ENCODE results near the gene PATL2. TPM values are rescaled to one million over a fixed set of nuclear protein-coding genes. Genes with fewer than 3 reads are reported as not detected.

The PATL2 gene
- total RNA-seq, 1 experiment from 2014 or later: 1.2 TPM

DNA sequence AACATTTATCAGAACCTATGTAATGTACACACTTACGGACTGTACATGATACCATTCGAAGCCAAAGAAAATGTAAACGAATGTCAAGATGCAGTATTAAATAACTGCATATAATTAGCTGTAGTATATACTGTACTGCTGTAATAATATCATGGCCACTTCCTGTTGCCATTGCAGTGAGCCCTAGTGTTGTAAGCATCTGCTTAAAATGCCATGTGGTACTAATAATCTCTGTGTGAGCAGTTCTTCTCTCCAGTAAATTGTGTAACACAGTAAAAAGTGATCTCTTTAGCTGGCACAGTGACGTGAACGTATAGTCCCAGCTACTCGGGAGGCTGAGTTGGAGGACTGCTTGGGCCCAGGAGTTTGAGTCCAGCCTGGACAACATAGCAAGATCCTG, 56.3 kb downstream of the PATL2 start:
- no peaks in the 10 kb centered on the region for H3K27me3 ChIP-seq (replicated peaks; ENCODE audit: insufficient read depth, low read depth, low read length, poor library complexity)
- no peak overlapping the region for H3K27ac ChIP-seq (ENCODE audit: low read depth, low read length, poor library complexity, severe bottlenecking)
- peak; percentile 44 for DNase-seq (ENCODE audit: low spot score)
- no peak for TF ChIP-seq EZH2 (IDR thresholded peaks at IDR 0.05; ENCODE audit: borderline replicate concordance, low read depth, low read length, poor library complexity, severe bottlenecking)
- TF ChIP-seq, protein P1, sequence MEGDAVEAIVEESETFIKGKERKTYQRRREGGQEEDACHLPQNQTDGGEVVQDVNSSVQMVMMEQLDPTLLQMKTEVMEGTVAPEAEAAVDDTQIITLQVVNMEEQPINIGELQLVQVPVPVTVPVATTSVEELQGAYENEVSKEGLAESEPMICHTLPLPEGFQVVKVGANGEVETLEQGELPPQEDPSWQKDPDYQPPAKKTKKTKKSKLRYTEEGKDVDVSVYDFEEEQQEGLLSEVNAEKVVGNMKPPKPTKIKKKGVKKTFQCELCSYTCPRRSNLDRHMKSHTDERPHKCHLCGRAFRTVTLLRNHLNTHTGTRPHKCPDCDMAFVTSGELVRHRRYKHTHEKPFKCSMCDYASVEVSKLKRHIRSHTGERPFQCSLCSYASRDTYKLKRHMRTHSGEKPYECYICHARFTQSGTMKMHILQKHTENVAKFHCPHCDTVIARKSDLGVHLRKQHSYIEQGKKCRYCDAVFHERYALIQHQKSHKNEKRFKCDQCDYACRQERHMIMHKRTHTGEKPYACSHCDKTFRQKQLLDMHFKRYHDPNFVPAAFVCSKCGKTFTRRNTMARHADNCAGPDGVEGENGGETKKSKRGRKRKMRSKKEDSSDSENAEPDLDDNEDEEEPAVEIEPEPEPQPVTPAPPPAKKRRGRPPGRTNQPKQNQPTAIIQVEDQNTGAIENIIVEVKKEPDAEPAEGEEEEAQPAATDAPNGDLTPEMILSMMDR (conservative IDR thresholded peaks at IDR 0.05; ENCODE audit: low read depth, low read length): no peak
- H3K4me3 ChIP-seq (ENCODE audit: low read depth, low read length, poor library complexity, severe bottlenecking): no peak overlapping the region
- ChIA-PET CTCF (no interaction called here), POLR2A (ENCODE audit: low non-redundant PET) (interaction anchor here (0.7 kb wide), 1 partner anchor 138 kb away, joined by 5 read pairs; no protein-coding TSS in a partner anchor)
- intact Hi-C loops (cut with micrococcal nuclease; ENCODE audit: unreplicated experiment): no loop called here
- BruUV-seq (replicated peaks): no TSS peak
- peaks cover 8% of the 10 kb centered on the region for H3K4me1 ChIP-seq (ENCODE audit: insufficient read depth, low read length, poor library complexity, severe bottlenecking)
- H3K9me3 ChIP-seq (ENCODE audit: low read depth, low read length, poor library complexity, severe bottlenecking): no peaks in the 10 kb centered on the region
- H3K36me3 ChIP-seq (ENCODE audit: insufficient read depth, low read length, poor library complexity, severe bottlenecking): peaks cover 72% of the 10 kb centered on the region

DNA sequence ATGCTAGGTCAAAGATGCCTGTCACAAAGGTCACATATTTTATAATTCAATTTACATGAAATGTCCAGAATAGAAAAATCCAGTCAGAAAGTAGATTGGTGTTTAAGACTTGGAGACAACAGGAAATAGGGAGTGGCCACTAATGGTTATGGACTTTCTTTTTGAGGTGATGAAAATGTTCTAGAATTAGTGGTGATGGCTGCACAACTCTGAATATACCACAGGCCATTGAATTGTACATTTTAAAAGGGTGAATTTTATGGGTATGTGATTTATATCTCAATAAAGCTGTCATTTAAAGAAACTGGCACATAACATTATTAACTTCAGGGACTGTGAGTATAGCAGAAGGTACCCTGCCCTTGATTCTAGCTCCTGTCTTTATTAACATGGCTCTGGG, 63.5 kb downstream of the PATL2 start:
- Histone ChIP-seq H3K9me3 (ENCODE audit: low read depth, low read length, poor library complexity, severe bottlenecking) (peaks cover 5% of the 10 kb centered on the region), H3K27me3 (replicated peaks; ENCODE audit: insufficient read depth, low read depth, low read length, poor library complexity) (no peaks in the 10 kb centered on the region), H3K4me1 (ENCODE audit: insufficient read depth, low read length, poor library complexity, severe bottlenecking) (no peaks in the 10 kb centered on the region), H3K4me3 (ENCODE audit: low read depth, low read length, poor library complexity, severe bottlenecking) (no peak overlapping the region), H3K27ac (ENCODE audit: low read depth, low read length, poor library complexity, severe bottlenecking) (no peak overlapping the region), H3K36me3 (ENCODE audit: insufficient read depth, low read length, poor library complexity, severe bottlenecking) (peaks cover 61% of the 10 kb centered on the region)
- ChIA-PET POLR2A (ENCODE audit: low non-redundant PET) (no interaction called here), CTCF (no interaction called here)
- BruUV-seq (replicated peaks): no TSS peak
- intact Hi-C loops (cut with micrococcal nuclease; ENCODE audit: unreplicated experiment): no loop called here
- DNase-seq (ENCODE audit: low spot score): no peak
- TF ChIP-seq, protein P1 (conservative IDR thresholded peaks at IDR 0.05; ENCODE audit: low read depth, low read length): no peak
- no peak for TF ChIP-seq EZH2 (IDR thresholded peaks at IDR 0.05; ENCODE audit: borderline replicate concordance, low read depth, low read length, poor library complexity, severe bottlenecking)

DNA sequence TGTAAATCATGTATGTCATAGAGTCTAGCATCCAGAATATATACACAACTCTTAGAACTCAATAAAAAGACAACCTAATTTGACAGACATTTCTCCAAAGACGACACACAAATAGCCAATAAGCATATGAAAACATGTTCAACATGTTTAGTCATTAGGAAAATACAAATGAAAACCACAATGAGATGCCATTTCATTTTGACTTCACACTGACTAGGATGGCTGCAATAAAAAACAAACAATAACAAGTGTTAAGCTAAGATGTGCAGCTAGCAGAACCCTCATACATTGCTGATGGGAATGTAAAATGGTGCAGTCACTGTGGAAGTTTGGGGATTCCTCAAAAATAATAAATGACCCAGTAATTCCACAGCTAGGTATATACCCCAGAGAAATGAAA, 64.1 kb downstream of the PATL2 start:
- no TSS peak for BruUV-seq (replicated peaks)
- Histone ChIP-seq H3K9me3 (ENCODE audit: low read depth, low read length, poor library complexity, severe bottlenecking) (peaks cover 5% of the 10 kb centered on the region), H3K36me3 (ENCODE audit: insufficient read depth, low read length, poor library complexity, severe bottlenecking) (peaks cover 59% of the 10 kb centered on the region), H3K4me3 (ENCODE audit: low read depth, low read length, poor library complexity, severe bottlenecking) (no peak overlapping the region), H3K27me3 (replicated peaks; ENCODE audit: insufficient read depth, low read depth, low read length, poor library complexity) (no peaks in the 10 kb centered on the region), H3K4me1 (ENCODE audit: insufficient read depth, low read length, poor library complexity, severe bottlenecking) (no peaks in the 10 kb centered on the region), H3K27ac (ENCODE audit: low read depth, low read length, poor library complexity, severe bottlenecking) (no peak overlapping the region)
- TF ChIP-seq, protein P1 (conservative IDR thresholded peaks at IDR 0.05; ENCODE audit: low read depth, low read length): no peak
- no peak for TF ChIP-seq EZH2 (IDR thresholded peaks at IDR 0.05; ENCODE audit: borderline replicate concordance, low read depth, low read length, poor library complexity, severe bottlenecking)
- ChIA-PET CTCF (no interaction called here), POLR2A (ENCODE audit: low non-redundant PET) (no interaction called here)
- intact Hi-C loops (cut with micrococcal nuclease; ENCODE audit: unreplicated experiment): no loop called here
- DNase-seq (ENCODE audit: low spot score): no peak
